GM12878 (cell line): ENCODE data around the gene GARIN5A. TPM values are rescaled to one million over a fixed set of nuclear protein-coding genes. Genes with fewer than 3 reads are reported as not detected.

ENCODE experiments used
- ATAC-seq: fragments of 200-7000 bp; cut with Tn5 transposase; 3 replicates; pipeline ENCODE4 v1.9.1; 2020; ENCODE audit warnings: mild to moderate bottlenecking, moderate library complexity
- BruUV-seq: library from RNA; stranded (reverse); fragments of 400-500 nt; replicated peaks from 2 replicates; lab custom pipeline; 2021; lab: Mats Ljungman, UMichigan
- CTCF ChIA-PET: fragments of 300-600 bp; sonication (Branson Sonifier 250); formaldehyde crosslinking; extraction: SDS; loops from one replicate; lab custom pipeline; 2021; ENCODE audit warnings: inconsistent platforms; lab: Yijun Ruan, JAX
- POLR2A ChIA-PET: fragments of 350-600 bp; formaldehyde crosslinking; extraction: SDS; loops from one replicate; lab custom pipeline; 2021; ENCODE audit warnings: inconsistent platforms; lab: Charles Lee
- RAD21 ChIA-PET: fragments of 300-600 bp; sonication (Branson Sonifier 250); formaldehyde crosslinking; loops from one replicate; lab custom pipeline; 2023; ENCODE audit warnings: antibody characterized with exemption; ENCODE audit not compliant: unreplicated experiment; lab: Charles Lee
- SMC1A ChIA-PET: fragments of 300-600 bp; sonication (Branson Sonifier 250); formaldehyde crosslinking; loops from one replicate; lab custom pipeline; 2023; ENCODE audit not compliant: unreplicated experiment, uncharacterized antibody; lab: Charles Lee
- DNase-seq: peaks from one replicate; pipeline ENCODE4 v3.0.0-alpha.2; 2011; ENCODE audit warnings: low read depth, low spot score
- FAIRE-seq: peaks from 3 replicates; lab custom pipeline; 2011; peaks lifted over from hg19 to GRCh38; lab: Jason Lieb, UNC
- H2AFZ ChIP-seq: 2 replicates; pipeline ENCODE4 v1.6.0; 2011; ENCODE audit warnings: low read depth, low read length, control low read depth; ENCODE audit not compliant: control insufficient read depth
- H3K27ac ChIP-seq: 2 replicates; pipeline ENCODE4 v1.5.1; 2011; ENCODE audit warnings: control low read depth; ENCODE audit not compliant: control insufficient read depth, insufficient read depth
- H3K27me3 ChIP-seq, 2 experiments: replicated peaks in 1 of 2; 2 replicates each; pipeline versions ENCODE4 v1.6.0 to v1.6.1; 2011; ENCODE audit warnings: low read length in 1 of 2; ENCODE audit not compliant: control insufficient read depth in 2 of 2, insufficient read depth in 2 of 2
- H3K36me3 ChIP-seq, 2 experiments: 2 replicates each; pipeline ENCODE4 v1.5.1; 2011; ENCODE audit warnings: low read length in 1 of 2; ENCODE audit not compliant: control insufficient read depth in 2 of 2, insufficient read depth in 2 of 2
- H3K4me1 ChIP-seq: 2 replicates; pipeline ENCODE4 v1.6.1; 2011; ENCODE audit warnings: mild to moderate bottlenecking, low read length, moderate library complexity, mixed read lengths; ENCODE audit not compliant: control insufficient read depth, insufficient read depth
- H3K4me2 ChIP-seq: 2 replicates; pipeline ENCODE4 v1.6.0; 2011; ENCODE audit warnings: control low read depth; ENCODE audit not compliant: control insufficient read depth, insufficient read depth
- H3K4me3 ChIP-seq: fragments of 200-600 bp; sonication (generic); 2 replicates; pipeline ENCODE4 v1.5.1; 2016
- H3K79me2 ChIP-seq: 2 replicates; pipeline ENCODE4 v1.6.0; 2011; ENCODE audit warnings: low read length; ENCODE audit not compliant: control insufficient read depth, insufficient read depth
- H3K9ac ChIP-seq: 2 replicates; pipeline ENCODE4 v1.8.0; 2011; ENCODE audit warnings: low read length, control low read depth, mixed read lengths; ENCODE audit not compliant: control insufficient read depth, insufficient read depth
- H3K9me3 ChIP-seq: replicated peaks from 3 replicates; pipeline ENCODE4 v1.5.1; 2011; ENCODE audit warnings: mild to moderate bottlenecking, low read length; ENCODE audit not compliant: control insufficient read depth, insufficient read depth
- H4K20me1 ChIP-seq: 2 replicates; pipeline ENCODE4 v1.6.0; 2011; ENCODE audit not compliant: control insufficient read depth, insufficient read depth
- CBFB ChIP-seq: IDR thresholded peaks from 2 replicates; pipeline ENCODE4 v1.6.1; 2016; ENCODE audit warnings: antibody characterized with exemption, low read depth
- SUZ12 ChIP-seq: fragments of 200-600 bp; sonication (generic); IDR thresholded peaks from one replicate; pipeline ENCODE4 v1.6.1; 2018; ENCODE audit warnings: antibody characterized with exemption, mild to moderate bottlenecking; ENCODE audit not compliant: unreplicated experiment
- WGBS: methylation state at CpG from one replicate; pipeline ENCODE4 v1.1.6; 2016; ENCODE audit warnings: low lambda C conversion rate; ENCODE audit not compliant: insufficient replicate concordance, insufficient coverage; ENCODE audit errors: missing lambda C conversion rate; 5-methylcytosine and 5-hydroxymethylcytosine counted together
- in situ Hi-C: fragments of 300-500 bp; cut with MboI; formaldehyde crosslinking; loops from 9 replicates; pipeline ENCODE4 v1.14.3; 2018; ENCODE audit warnings: mixed read lengths
- intact Hi-C: fragments of 100-400 bp; cut with micrococcal nuclease; formaldehyde crosslinking; loops from one replicate; pipeline ENCODE4 v1.14.2; 2022; ENCODE audit not compliant: unreplicated experiment
- polyA plus RNA-seq, 11 experiments: library from polyadenylated mRNA; depleted of rRNA in 4 of 11; unstranded in 6 of 11; stranded (reverse) in 5 of 11; fragments of >200 nt; fragmentation: Nextera tagmentation in 4 of 11; fragmentation: Illumina TruSeq in 1 of 11; extraction: Ambion mirVana in 4 of 11; extraction: Trizol in 1 of 11; gene quantifications; 1 replicate in 1 of 11; 2 replicates in 10 of 11; pipeline versions ENCODE4 v1.2.1 to v1.2.3, GENCODE V29; 2011 to 2016; ENCODE audit warnings: inconsistent platforms in 2 of 11, missing spikeins in 2 of 11, low read depth in 1 of 11
- total RNA-seq, 4 experiments: library from RNA; depleted of rRNA in 3 of 4; stranded (reverse); fragments of >200 nt in 3 of 4; fragmentation: Illumina TruSeq in 1 of 4; extraction: Trizol in 1 of 4; gene quantifications; 2 replicates each; pipeline versions ENCODE4 v1.2.1 to v1.2.3, GENCODE V29; 2013 to 2021
- TF ChIP-seq, protein P1 (sequence below): fragments of 150-350 bp; IDR thresholded peaks from 2 replicates; pipeline ENCODE4 v1.6.1; 2016; ENCODE audit warnings: low read depth, low read length

The GARIN5A gene
- total and polyA plus RNA-seq, 10 of the 15 experiments (the other 5 are each of a cell fraction or from before 2014, with no cell fraction given) = 0.18 to 1.2 (median 0.24) TPM; not detected in 6

DNA sequence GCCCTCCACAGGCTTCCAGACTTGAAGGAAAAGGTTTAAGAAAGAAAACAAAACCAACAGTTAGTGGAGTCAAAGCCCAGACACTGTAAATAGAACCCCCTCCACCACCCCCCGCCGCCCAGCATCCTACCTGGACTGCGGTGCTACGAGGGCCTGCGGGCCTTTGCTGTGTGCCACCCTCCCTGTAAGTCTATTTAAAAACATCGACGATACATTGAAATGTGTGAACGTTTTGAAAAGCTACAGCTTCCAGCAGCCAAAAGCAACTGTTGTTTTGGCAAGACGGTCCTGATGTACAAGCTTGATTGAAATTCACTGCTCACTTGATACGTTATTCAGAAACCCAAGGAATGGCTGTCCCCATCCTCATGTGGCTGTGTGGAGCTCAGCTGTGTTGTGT is 6.3 kb upstream of the GARIN5A start:
- ATAC-seq = no peak
- ChIA-PET POLR2A (no interaction called here), SMC1A (no interaction called here), CTCF (interaction anchor here (0.9 kb wide), 1 partner anchor 22 kb away, joined by 4 read pairs; no protein-coding TSS in a partner anchor), RAD21 (no interaction called here)
- H3K27ac ChIP-seq = no peak overlapping the region
- TF ChIP-seq, protein P1, sequence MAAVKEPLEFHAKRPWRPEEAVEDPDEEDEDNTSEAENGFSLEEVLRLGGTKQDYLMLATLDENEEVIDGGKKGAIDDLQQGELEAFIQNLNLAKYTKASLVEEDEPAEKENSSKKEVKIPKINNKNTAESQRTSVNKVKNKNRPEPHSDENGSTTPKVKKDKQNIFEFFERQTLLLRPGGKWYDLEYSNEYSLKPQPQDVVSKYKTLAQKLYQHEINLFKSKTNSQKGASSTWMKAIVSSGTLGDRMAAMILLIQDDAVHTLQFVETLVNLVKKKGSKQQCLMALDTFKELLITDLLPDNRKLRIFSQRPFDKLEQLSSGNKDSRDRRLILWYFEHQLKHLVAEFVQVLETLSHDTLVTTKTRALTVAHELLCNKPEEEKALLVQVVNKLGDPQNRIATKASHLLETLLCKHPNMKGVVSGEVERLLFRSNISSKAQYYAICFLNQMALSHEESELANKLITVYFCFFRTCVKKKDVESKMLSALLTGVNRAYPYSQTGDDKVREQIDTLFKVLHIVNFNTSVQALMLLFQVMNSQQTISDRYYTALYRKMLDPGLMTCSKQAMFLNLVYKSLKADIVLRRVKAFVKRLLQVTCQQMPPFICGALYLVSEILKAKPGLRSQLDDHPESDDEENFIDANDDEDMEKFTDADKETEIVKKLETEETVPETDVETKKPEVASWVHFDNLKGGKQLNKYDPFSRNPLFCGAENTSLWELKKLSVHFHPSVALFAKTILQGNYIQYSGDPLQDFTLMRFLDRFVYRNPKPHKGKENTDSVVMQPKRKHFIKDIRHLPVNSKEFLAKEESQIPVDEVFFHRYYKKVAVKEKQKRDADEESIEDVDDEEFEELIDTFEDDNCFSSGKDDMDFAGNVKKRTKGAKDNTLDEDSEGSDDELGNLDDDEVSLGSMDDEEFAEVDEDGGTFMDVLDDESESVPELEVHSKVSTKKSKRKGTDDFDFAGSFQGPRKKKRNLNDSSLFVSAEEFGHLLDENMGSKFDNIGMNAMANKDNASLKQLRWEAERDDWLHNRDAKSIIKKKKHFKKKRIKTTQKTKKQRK = no peak
- no peak for TF ChIP-seq SUZ12
- TF ChIP-seq CBFB = no peak
- DNase-seq = no peak
- 86% methylated on average over 10 of the region's 10 CpGs for WGBS
- H3K9ac ChIP-seq = no peak overlapping the region
- no peaks in the 10 kb centered on the region for H4K20me1 ChIP-seq
- peaks cover 8% of the 10 kb centered on the region; the same call in 2 of the 3 replicates for H3K9me3 ChIP-seq
- no peaks in the 10 kb centered on the region for H3K27me3 ChIP-seq
- H3K4me2 ChIP-seq = no peak overlapping the region
- no peak overlapping the region for H2AFZ ChIP-seq
- FAIRE-seq = no peak
- H3K36me3 ChIP-seq = peaks cover 12 to 21% of the 10 kb centered on the region in 2 experiments; a peak in 3 of 4 replicates
- in situ Hi-C loops (no loop called here), intact Hi-C loops (no loop called here)
- no peaks in the 10 kb centered on the region for H3K4me1 ChIP-seq
- peaks cover 10% of the 10 kb centered on the region for H3K79me2 ChIP-seq
- TSS peak; percentile 43 for BruUV-seq
- H3K4me3 ChIP-seq = no peak overlapping the region
